SJSA1 (cell line): Measurements from ENCODE around the gene CERS6. TPM values are rescaled to one million over a fixed set of nuclear protein-coding genes. Genes with fewer than 3 reads are reported as not detected.

Experiments
- total RNA-seq: library from RNA; depleted of rRNA; stranded (reverse); fragments of >200 nt; shearing (Covaris generic); gene quantifications from 2 replicates; pipeline ENCODE4 v1.2.3, GENCODE V29; 2014; rRNA removed

Gene CERS6
- total RNA-seq, 1 experiment from 2014 or later, result 43.7 TPM

Other genes with a start within 250 kb of the CERS6 start
- gene STK39, start 208.7 kb upstream of the CERS6 start, total RNA-seq, result 16.9 and 18.3 TPM in 2 replicates